Measurements from ENCODE around the gene RNU7-1. TPM values are rescaled to one million over a fixed set of nuclear protein-coding genes. Genes with fewer than 3 reads are reported as not detected.

RNU7-1 gene
- total RNA-seq, 1 donor from 2014 or later: not detected

- no peak for ATAC-seq
- DNase-seq (ENCODE audit: missing footprints): no peak
- intact Hi-C loops (cut with DNase I): no loop called here
Measured at GRCh38 chr12:6975297-6976032, 31.8 kb downstream of the RNU7-1 start.

GRCh38 chr12:6977653-6978052 is 34.0 kb downstream of the RNU7-1 start:
- intact Hi-C loops (cut with DNase I): no loop called here
- no peak for ATAC-seq

GRCh38 chr12:6978188-6978587 is 34.6 kb downstream of the RNU7-1 start:
- DNase-seq (ENCODE audit: missing footprints) (no peak), ATAC-seq (no peak)
- intact Hi-C loops (cut with DNase I): no loop called here

More at GRCh38 chr12:6977653-6978052, 34.0 kb downstream of the RNU7-1 start:
- no peak for DNase-seq (ENCODE audit: missing footprints)

GRCh38 chr12:6978611-6979011 is 35.0 kb downstream of the RNU7-1 start:
- DNase-seq (ENCODE audit: missing footprints) (no peak), ATAC-seq (peak; percentile 34)
- intact Hi-C loops (cut with DNase I): no loop called here

- DNase-seq (ENCODE audit: missing footprints): no peak
- intact Hi-C loops (cut with DNase I): no loop called here
- peak; percentile 70 for ATAC-seq
Measured at GRCh38 chr12:6979021-6979420, 35.4 kb downstream of the RNU7-1 start.

GRCh38 chr12:6979453-6979852 is 35.8 kb downstream of the RNU7-1 start:
- ATAC-seq (no peak), DNase-seq (ENCODE audit: missing footprints) (no peak)
- intact Hi-C loops (cut with DNase I): no loop called here

- DNase-seq (ENCODE audit: missing footprints): no peak
- intact Hi-C loops (cut with DNase I): no loop called here
- ATAC-seq: no peak
Measured at GRCh38 chr12:6980075-6980474, 36.5 kb downstream of the RNU7-1 start.

GRCh38 chr12:6980740-6981139 is 37.1 kb downstream of the RNU7-1 start:
- DNase-seq (ENCODE audit: missing footprints): no peak
- ATAC-seq: no peak
- intact Hi-C loops (cut with DNase I): no loop called here

- intact Hi-C loops (cut with DNase I): no loop called here
- ATAC-seq (no peak), DNase-seq (ENCODE audit: missing footprints) (no peak)
Measured at GRCh38 chr12:6981152-6982052, 37.8 kb downstream of the RNU7-1 start.

- intact Hi-C loops (cut with DNase I): no loop called here
- DNase-seq (ENCODE audit: missing footprints): no peak
- ATAC-seq: no peak
Measured at GRCh38 chr12:6982532-6982931, 38.9 kb downstream of the RNU7-1 start.

- intact Hi-C loops (cut with DNase I): no loop called here
- no peak for DNase-seq (ENCODE audit: missing footprints)
- ATAC-seq: no peak
Measured at GRCh38 chr12:6987956-6988553, 44.4 kb downstream of the RNU7-1 start.

Small RNAs within 50 kb of the gene (microRNA-seq; reads per million reads assigned to microRNA genes)
- gene MIR141: 3.6 reads per million, percentile 4 among the genes with 10 or more reads in this experiment
- gene MIR200C: 35.0 reads per million, percentile 40 among the genes with 10 or more reads in this experiment

Other genes with a start within 250 kb of the RNU7-1 start
- gene PIANP, start 243.0 kb upstream of the RNU7-1 start, total RNA-seq: 0.27 TPM
- gene COPS7A, start 219.8 kb upstream of the RNU7-1 start, total RNA-seq: 83.1 TPM
- gene MLF2, start 190.7 kb upstream of the RNU7-1 start, total RNA-seq: 156 TPM
- gene PTMS, start 177.5 kb upstream of the RNU7-1 start, total RNA-seq: 152 TPM
- 0.24 TPM for gene LAG3, start 171.3 kb upstream of the RNU7-1 start, total RNA-seq
- 13.4 TPM for gene CD4, start 154.3 kb upstream of the RNU7-1 start, total RNA-seq
- 7.8 TPM for gene GPR162, start 122.0 kb upstream of the RNU7-1 start, total RNA-seq
- gene P3H3, start 115.4 kb upstream of the RNU7-1 start, total RNA-seq: 10.3 TPM
- gene GNB3, start 102.9 kb upstream of the RNU7-1 start, total RNA-seq: 4.0 TPM
- 1.2 TPM for gene CDCA3, start 92.5 kb upstream of the RNU7-1 start, total RNA-seq
- 62.0 TPM for gene USP5, start 91.7 kb upstream of the RNU7-1 start, total RNA-seq
- 832 TPM for gene TPI1, start 76.3 kb upstream of the RNU7-1 start, total RNA-seq
- gene SPSB2, start 70.5 kb upstream of the RNU7-1 start, total RNA-seq: 3.0 TPM
- 9.4 TPM for gene LRRC23, start 39.0 kb upstream of the RNU7-1 start, total RNA-seq
- 10.2 TPM for gene ENO2, start 29.2 kb upstream of the RNU7-1 start, total RNA-seq
- gene ATN1, start 15.9 kb upstream of the RNU7-1 start, total RNA-seq: 78.9 TPM
- 250 TPM for gene C12orf57, start 206 bp downstream of the RNU7-1 start, total RNA-seq
- 9.1 TPM for gene PTPN6, start 7.5 kb downstream of the RNU7-1 start, total RNA-seq
- 149 TPM for gene PHB2, start 26.8 kb downstream of the RNU7-1 start, total RNA-seq
- 42.9 TPM for gene EMG1, start 27.1 kb downstream of the RNU7-1 start, total RNA-seq
- gene LPCAT3, start 74.7 kb downstream of the RNU7-1 start, total RNA-seq: 54.7 TPM
- gene C1S, start 116.9 kb downstream of the RNU7-1 start, total RNA-seq: 153 TPM
- 227 TPM for gene C1R, start 148.6 kb downstream of the RNU7-1 start, total RNA-seq
- gene C1RL, start 165.4 kb downstream of the RNU7-1 start, total RNA-seq: 14.4 TPM
- 0.54 TPM for gene RBP5, start 185.1 kb downstream of the RNU7-1 start, total RNA-seq
- gene CLSTN3, start 186.6 kb downstream of the RNU7-1 start, total RNA-seq: 5.7 TPM
- gene PEX5, start 245.9 kb downstream of the RNU7-1 start, total RNA-seq: 30.9 TPM